AG20443 (cell line): ENCODE data around the gene LITAF.

Experiments used
- DNase-seq: peaks from one replicate; pipeline ENCODE4 v3.0.0; 2012; ENCODE audit warnings: low spot score, mixed read lengths

Gene LITAF

DNA sequence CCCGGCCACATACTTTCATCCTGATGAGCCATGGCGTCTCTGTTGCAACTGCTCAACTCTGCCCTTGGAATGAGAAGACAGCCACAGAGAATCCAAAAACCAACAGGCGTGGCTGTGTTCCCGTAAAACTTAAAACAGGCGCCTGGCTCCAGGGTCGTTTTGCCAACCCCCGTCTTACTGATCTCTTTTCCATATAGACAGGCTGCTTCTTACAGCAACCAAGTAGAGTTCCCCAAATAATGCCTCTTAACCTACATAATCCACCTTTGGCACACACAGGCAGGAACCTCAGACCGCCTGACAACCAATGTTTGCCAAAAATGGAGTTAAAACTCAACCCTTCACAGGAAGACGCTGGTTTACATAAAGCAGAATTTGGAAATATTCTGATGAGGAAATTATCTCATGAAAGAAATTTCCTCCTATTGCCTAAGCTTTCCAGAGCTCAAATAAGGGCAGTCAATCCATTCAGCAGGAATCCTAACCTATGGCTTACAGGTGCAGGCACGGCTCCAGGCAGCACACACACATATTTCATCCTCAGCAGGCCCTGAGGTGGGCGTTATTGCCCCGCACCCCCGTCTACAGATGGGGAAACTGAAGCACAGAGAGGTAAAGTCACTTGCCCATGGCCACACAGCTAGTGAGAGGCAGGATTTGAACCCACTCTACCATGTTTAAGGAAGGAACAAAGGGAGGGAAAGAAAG lies 35.8 kb downstream of the LITAF start:
- no peak for DNase-seq

- no peak for DNase-seq
Observed at GRCh38 chr16:11547118-11547916, 39.4 kb downstream of the LITAF start.

DNA sequence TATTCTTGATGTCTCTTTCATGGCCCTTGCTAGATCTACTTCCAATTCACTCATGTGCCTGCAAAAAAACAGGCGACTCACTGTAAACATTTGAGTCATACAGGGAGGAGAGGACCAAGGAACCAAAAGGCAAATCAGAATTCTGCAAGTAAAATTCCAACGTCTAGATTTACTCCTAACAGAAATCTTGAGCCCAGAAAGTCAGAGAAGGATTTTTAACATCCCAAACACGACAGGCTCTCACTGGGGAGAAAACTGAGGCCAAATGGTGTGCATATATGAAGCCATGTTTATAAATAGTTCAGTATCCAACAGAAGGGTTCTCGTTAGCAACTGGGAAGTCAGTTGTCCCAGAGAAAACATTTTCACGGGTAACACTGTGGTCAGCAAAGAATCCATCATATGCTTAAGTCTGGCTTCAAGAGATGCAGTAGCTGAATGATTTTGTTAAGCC lies 40.1 kb downstream of the LITAF start:
- DNase-seq, result peak; percentile 51

DNA sequence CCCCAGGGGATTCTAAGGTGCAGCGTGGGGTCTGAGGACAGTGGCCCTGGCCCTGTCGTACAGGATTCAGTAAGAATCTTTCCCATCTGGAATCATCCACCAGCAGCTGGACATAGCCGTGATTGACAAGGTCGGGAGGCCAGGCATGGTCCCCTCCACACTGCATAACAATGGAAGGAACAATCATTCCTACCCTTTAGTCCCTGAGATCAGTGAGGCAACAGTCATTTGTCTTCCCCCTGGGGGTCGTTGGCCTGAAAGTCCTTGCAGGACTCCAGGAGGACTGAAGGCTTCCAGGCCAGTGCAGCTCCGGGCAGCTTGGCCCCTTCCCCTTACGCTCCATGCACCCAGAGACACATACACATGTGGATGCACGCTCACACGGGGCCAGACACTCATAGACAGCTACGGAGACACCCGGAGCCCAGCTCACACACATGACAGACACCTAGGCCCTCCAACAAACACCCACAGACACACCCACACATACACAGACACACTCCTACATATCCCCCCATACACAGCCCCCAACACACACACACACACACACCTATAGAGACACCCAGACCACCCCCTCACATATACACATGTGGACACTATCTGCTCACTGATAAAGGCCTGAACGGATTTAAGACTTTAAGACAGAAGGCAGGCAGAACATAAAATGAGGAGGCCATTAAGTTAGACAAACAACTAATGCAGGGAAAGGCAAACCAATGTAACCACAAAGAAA lies 42.9 kb downstream of the LITAF start:
- no peak for DNase-seq

DNA sequence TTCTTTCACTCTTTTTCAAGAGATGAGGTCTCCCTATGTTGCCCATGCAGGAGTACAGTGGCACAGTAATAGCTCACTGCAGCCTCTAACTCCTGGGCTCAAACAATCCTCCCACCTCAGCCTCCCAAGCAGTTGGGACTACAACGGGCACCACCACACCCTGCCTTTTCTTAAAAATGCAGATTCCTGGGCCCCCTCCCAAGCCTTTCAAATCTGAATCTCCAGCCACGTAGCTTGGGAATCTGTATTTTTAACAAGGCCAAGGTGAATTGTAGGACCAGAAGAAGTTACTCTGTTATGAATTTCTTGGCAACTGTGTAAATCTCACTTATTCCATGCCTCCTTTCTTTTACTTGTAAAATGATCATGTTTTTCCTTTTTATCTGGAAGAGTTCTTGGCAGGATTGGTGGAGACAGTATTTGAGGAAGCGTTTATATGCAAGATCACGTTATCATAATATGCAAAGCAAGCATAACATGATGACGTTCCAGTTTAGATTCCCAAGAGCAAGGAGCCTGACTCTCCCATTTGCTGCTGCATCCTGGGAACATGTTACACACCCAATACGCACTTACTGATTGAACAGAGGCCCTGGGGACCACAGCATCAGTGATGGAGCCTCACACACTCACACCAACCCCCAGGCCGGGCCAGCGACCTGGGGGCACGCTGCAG lies 44.5 kb downstream of the LITAF start:
- no peak for DNase-seq

DNA sequence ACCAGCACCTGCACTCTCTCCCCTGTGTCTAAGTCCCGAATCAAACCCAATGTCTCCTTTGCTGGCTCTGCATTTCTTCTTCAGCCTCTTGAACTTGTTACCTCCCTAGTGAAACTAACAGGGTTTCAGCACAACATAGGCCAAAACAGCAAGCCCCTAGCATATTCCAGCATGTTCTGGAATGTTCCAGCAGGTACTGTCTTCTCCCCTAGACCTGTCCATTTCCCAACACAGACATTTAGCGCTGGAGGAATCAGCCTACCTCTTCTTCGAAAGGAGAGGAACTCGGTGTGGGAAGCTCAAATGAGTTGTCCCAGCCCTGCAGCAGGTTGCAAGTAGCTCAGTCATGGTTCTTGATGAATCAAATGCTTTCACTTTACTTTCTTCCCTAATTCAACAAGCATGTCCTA lies 47.1 kb downstream of the LITAF start:
- no peak for DNase-seq

DNA sequence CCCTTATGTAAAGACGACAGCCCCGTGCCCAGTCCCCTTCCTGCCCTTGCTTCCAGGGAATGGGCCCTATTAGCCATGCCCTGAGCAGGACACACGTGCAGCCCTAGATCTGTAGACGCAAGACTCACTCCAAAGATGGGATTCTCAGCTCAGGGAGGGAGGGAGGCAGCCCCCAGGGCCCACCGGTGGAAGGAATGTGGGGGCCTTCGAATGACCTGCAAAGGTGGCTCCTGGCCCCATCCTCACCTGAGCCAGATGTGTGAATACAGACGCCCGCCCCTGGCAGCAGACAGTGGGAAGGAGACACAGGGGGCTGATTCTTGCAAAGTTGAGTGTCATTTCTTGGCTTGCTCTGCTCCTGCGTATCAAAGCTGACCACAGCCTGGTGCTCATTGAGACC lies 47.8 kb downstream of the LITAF start:
- DNase-seq, result no peak

GRCh38 chr16:11536104-11536866 lies 50.4 kb downstream of the LITAF start:
- no peak for DNase-seq

- no peak for DNase-seq
Observed at GRCh38 chr16:11535494-11535893, 51.2 kb downstream of the LITAF start.

- no peak for DNase-seq
Observed at GRCh38 chr16:11534262-11534661, 52.5 kb downstream of the LITAF start.

DNA sequence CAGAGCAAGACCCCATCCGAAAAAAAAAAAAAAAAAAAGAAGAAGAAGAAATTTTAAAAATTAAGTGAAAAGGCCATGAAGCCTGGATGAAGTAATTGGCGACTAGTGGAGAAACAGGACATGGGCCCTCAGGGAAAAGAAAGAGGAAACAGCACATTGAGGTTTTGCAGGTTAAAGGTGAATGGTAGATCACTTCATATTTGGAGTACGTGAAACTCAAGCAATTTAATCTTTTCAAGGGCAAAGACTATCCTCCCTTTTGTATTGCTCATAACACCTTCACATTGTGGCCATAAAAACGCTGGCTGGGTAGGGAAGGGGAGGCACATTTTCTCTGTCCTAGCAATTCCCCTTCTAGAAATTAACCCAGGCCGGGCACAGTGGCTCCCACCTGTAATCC lies 53.1 kb downstream of the LITAF start:
- no peak for DNase-seq

DNA sequence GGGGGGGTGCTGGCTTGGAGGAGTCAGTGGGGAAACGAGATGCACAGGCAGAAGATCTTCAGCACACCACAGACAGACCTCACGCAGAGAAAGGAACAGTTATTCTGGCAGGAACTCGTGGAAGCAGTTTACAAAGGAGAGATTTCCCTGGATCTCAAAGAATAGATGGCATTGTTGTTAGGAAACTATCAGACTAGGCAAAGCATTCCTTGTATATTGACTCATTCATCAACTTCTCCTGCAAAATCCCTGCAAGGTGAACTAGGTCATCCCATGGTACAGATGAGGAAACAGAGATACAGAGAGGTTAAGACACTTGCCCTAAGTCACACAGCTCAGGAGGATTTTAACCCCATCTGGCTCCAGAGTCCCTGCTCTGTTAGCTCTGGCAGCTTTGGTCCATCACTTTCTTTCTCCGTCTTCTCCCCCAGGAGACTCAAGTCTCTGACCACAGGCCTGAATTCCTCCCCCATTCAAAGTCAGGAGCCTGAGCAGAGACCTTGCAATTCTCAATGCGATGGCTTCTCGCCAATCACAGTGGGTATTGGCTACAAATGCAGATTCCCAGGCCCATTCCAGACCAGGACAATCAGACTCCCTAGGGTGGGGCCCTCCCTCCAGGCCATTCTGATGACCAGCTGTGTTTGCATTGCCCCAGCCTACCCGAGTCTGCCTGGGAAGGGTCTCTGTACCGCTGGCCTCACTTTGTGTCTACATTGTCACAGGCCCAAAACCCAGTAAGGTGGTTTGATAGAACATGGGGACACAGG lies 56.4 kb downstream of the LITAF start:
- no peak for DNase-seq

GRCh38 chr16:11529285-11529684 lies 57.4 kb downstream of the LITAF start:
- no peak for DNase-seq

DNA sequence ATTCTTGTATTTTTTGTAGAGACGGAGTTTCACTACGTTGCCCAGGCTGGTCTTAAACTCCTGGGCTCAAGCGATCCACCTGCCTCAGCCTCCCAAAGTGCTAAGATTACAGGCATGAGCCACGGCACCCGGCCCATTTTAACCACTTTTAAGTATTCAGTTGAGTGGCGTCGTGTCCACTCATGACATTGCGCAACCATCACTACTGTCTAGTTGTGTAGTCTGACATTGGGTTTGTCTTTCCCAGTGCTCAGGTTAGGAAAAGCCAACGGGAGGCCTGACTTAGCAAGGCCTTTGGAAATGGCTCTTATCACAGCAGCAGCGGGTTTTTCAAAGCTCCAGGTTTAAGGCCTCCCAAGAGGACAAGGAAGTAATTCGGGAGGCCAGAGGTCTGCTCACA lies 58.7 kb downstream of the LITAF start:
- no peak for DNase-seq

DNA sequence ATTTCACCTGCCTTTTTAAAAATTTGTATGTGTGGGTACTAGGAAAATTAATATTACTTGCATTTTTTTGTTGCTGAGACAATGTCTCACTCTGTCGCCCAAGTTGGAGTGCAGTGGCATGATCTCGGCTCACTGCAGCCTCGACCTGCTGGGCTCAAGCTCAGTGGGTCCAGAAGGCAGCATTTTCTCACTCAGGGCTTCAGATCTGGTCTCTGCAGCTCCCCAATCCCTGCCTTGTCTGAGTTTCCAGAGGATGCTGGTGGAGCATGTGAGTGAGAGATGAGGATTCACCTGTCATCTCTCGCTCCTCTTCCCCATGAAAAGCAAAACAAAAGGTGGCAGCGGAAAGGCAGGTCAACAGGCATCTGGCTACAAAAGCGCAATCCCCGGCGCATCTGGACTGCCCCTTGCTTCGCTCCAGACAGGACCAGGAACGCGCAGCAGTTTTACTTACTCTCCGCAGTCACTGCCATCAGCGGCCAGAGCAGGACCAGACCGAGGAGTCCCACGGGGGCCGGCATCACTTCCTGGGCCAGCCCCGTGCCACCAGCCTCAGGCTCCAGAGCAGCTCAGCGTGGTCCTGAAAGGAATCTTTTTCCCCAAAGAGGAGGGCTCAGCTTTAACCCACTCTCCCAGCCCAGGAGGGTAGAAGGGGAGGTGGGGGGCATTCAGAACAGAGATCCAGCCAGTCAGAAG lies 59.9 kb downstream of the LITAF start:
- no peak for DNase-seq

- DNase-seq, result no peak
Observed at GRCh38 chr16:11524098-11524760, 62.5 kb downstream of the LITAF start.

- no peak for DNase-seq
Observed at GRCh38 chr16:11521055-11521454, 65.7 kb downstream of the LITAF start.

DNA sequence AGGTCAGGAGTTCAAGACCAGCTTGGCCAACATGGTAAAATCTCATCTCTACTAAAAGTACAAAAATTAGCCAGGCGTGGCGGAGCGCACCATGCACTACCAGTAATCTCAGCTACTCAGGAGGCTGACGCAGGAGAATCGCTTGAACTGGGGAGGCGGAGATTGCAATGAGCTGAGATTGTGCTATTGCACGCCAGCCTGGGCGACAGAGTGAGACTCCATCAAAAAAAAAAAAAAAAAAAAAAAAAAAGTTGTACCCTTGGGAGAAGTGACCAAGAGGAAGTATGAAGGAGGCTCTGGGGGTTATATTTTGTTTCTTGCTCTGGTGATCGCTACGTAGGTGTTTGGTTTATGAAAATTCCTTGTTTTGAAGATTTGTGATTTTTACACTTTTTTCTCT lies 66.3 kb downstream of the LITAF start:
- DNase-seq, result no peak

DNA sequence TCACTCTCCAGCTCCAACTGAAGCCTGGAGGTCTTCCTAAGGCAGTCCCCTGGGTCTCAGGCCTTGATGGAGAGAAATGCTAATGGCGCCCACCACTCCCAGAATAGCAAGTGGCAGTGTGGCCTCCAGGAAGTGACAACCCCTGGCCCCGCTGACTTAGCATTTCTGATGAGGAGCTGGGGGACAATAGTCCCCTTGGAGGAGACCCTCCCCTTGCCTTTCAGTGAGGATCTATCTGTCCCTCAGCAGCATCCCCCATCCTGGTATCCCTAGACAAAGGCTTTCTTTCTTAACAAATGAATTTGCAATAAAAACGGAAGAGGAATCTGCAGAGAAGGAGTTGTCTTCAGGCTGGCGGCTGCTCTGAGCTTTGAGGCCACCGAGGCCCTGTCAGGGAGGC lies 68.8 kb downstream of the LITAF start:
- no peak for DNase-seq
